NCI-H2107 treated with DMSO at 0.1 percent for 48 hours (cell line): ENCODE measurements around the gene ALOX5AP.
"Not testable (repeated sequence)": the region's sequence is repeated elsewhere in the genome, so short reads cannot be mapped to it uniquely, and the experiment has no call there.

Experiments
- DNase-seq: peaks from one replicate; lab custom pipeline; 2025; ENCODE audit not compliant: unreplicated experiment; lab: John Stamatoyannopoulos, UW

ALOX5AP gene

DNA sequence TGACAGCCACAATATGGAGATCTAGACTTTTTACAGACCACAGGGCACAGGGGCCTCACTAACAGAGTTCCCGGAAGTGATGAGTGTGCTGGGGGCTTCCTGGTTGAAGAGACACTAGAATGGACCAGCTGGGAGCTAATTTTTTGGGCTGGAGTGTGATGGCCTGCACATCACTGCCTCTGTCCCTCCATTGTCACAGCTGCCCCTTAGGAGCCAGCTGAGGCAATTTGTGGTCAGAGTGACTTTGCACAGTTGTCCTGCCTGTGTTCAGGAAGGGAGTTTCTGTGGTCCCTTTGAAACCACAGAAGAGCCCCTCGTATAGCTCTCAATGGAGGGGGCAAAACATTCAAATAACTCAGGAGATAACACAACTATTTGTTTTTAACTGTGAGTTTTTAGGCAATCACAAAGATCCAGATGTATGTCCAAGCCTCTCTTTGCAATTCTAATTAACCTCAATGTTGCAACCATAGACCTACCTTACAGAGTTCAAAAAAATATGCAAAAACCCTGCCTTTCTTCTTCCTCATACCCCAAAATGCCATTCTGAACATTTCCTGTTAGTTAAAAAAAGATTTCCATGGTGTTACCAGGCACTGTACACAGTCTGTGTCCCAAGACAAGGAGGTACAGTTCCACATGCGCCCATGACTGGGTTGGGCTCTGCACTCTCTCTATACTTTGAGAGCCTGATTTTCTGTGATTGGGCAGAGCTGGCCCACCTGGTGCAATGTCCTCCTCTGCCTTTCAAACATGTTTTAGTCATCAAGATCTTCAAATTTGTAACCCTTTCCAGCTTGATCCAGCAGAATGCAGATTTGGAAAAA lies 2.4 kb downstream of the ALOX5AP start:
- DNase-seq, result no peak

DNA sequence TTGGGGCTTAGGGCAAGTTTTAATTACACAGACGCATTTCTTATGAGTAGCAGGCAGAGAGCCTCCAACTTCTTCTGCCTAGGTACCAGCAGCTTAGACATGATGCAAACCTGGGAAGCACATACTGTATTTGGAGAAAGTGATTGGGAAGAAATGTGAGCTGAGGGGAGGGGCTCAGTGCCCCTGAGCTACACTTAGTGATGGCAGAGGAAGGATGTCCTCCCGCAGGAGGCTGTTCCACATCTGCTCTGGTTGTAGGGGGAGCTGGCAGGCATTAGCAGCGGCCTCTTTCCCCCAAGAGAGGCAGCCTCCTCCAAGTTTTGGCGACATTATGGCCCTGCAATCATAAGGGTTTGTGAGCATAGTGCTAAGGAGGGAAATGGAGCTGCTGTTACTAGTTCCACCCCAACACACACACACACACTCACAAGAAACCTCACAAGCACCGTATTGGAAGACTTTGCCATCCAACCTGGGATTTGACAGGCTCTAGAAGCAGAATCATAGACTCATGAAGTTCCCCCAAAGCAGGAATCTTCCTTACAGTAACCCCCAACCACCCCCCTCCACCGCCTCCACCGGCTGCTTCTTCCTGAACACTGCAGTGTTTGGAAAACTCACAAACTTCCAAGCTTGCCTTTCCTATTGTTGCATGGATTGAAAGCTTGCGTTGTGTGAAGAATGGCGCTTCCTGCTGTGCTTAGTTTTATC lies 3.3 kb downstream of the ALOX5AP start:
- no peak for DNase-seq

GRCh38 chr13:30739237-30739528 lies 3.8 kb downstream of the ALOX5AP start:
- no peak for DNase-seq

- no peak for DNase-seq
Measured at GRCh38 chr13:30739761-30740642, 4.7 kb downstream of the ALOX5AP start.

- no peak for DNase-seq
Measured at GRCh38 chr13:30742901-30743300, 7.6 kb downstream of the ALOX5AP start.

DNA sequence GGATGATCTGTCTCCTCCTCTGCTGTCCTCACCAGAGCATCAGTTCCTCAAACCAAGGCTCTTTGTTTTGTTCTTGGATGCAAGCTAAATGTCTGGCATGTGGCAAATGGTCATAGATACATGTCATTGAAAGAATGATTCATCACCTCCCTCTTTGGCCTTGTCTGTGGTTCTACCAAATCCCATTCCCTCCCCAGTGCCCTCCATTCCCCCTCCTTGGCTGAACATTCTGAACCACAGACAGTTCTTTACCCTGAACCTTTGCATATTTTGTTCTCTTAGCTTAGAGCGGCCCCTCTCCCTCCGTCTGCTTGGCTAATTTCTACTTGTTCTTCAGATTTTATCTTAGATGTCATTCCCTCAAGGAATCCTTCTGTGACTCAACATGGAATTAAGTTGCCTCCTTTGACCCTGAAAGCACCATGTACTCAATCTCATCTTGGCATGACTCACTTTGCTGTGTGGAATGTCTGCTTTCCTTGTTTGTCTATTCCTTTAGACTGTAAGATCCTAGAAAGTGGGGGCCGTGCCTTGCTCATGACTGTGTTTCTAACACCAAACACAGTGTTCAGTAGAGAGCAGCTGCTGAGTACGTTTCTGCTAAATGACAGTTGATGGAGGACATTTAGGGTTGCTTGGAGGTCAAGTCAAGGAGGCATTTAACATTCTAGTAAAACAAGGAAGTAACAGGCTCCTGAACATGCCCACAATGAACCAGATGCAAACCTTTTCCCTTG lies 8.1 kb downstream of the ALOX5AP start:
- DNase-seq, result no peak

GRCh38 chr13:30744056-30744680 lies 8.8 kb downstream of the ALOX5AP start:
- DNase-seq, result no peak

DNA sequence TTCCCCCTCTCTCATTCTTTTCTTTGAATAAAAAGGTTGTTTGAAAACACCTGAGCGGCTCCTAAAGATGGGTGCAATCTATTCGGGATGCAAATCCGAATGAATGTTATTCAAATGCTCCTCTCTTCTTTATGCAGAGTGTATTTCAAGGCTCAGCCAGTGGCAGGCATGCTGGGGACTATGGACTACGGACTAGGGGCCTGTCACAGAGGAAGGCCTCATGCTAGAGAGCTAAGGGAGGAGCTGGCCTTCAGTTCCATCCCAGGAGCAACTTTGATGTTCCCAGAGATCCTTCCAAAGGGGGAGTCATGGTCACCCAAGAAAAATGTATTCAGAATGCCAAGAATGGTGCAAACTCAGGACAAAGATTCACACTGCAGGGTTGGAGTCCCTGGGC lies 9.3 kb downstream of the ALOX5AP start:
- DNase-seq, result no peak

DNA sequence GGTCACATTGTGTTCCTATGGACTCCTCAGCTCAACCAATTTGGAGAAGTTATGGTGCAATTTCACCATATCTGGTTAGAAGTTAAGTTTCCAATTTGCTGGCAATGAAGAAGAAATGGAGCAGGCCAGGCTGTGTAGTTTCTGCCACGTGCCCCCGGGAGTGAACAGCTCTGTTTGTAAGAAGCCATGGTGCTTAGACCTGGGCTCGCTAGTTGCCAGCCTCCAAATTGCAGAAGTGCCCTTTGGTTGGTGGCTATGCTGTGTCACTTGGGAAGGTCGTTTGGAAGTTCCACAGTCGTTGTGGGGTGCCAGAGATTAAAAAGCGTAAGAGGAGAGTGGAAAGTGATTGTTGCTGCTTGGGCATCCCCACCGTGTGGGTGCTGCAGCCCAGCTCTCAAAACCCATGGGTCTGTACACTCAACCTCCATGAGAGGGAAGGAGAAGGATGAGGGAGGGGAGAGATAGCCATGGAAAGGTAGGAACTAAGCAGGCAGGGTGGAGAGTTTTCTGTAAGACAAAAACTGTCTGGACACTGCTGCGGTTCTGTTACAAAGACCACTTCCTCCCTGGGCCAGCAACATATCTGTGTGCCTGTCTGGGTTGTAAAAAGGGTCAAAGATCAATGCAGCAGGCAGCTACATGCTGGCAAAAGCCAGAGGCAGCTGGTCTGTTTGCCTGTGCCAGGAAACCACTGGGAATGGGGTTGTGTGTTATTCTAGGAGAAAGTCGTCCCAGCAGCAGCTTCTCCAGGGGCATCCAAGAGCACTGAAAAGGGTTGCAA lies 10.8 kb downstream of the ALOX5AP start:
- no peak for DNase-seq

GRCh38 chr13:30746791-30747190 lies 11.4 kb downstream of the ALOX5AP start:
- DNase-seq, result no peak

DNA sequence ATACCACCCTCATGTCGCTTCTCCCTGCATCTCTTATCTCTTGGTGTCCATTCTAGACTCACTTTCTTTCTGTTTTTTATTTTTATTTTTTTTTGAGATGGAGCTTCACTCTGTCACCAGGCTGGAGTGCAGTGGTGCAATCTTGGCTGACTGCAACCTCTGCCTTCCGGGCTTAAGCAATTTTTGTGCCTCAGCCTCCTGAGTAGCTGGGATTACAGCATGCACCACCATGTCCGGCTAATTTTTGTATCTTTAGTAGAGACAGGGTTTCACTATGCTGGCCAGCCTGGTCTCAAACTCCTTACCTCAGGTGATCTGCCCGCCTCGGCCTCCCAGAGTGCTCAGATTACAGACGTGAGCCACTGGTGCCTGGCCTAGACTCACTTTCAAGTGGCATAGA lies 12.5 kb downstream of the ALOX5AP start:
- DNase-seq, result not testable (repeated sequence)

DNA sequence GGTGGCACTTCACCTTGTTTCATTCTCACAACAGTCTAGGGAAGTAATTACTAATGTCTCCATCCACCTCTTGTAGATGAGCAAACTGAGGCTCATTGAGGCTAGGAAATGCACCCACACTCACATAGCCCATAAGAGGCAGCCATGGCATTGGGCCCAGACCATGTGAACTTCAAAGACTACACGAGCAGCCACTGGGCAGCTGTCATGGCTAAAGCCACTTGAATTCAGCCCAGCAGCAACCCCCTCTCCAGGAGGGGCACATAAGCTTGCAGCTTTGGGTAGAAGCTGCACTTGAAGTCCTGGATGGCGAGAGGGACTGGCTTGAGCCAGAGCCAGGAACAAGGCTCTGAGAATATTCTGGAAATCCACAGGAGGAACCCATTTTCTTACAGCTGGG lies 13.4 kb downstream of the ALOX5AP start:
- no peak for DNase-seq

DNA sequence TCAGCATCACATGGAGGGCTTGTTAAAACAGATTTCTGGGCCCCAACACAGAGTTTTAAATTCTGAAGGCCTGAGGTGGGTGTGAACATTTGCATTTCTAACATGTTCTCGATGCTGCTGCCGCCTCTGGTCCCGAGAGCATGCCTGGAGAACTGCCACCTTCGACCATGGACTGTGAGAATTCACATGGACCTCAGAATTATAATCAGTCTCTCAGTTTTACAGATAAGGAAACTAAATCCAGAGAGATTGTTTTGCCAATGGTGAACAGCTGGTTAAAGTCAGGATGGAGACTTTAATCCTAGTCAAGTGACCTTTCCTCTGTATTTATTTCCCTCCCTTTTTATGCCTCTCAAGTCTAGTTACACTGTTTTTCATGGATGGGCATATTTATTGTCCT lies 14.7 kb downstream of the ALOX5AP start:
- DNase-seq, result no peak

DNA sequence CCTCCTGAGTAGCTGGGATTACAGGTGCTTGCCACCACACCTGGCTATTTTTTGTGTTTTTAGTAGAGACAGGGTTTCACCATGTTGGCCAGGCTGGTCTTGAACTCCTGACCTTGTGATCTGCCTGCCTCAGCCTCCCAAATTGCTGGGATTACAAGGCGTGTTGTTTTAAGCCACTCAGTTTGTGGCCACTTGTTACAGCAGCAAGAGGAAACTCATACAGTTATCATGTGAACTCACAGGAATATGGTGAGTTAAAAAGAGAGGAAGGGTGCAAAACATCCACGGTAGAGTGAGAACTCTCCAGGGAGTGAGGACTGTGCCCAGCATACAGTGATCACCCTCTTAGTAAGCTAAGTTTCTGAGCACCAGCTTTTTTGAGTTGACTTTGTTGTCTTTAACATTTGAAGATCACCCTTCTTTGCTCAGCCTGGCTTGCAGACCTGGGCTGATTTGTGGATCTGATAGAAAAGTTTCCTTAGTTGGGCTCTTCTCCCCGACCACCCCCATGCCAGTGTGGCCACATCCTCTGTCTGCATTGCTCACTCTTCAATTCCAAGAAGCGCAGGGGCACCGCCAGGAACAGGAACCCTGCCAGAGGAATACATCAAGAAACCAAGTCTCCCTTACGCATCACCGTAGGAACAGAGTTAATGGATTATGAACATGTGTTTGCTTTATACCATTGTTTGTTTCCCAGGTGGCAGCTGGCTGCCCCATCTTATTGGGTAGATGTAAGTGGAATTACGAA lies 16.0 kb downstream of the ALOX5AP start:
- peak; percentile 36 for DNase-seq

- DNase-seq, result peak; percentile 73
Measured at GRCh38 chr13:30752201-30752797, 17.0 kb downstream of the ALOX5AP start.

DNA sequence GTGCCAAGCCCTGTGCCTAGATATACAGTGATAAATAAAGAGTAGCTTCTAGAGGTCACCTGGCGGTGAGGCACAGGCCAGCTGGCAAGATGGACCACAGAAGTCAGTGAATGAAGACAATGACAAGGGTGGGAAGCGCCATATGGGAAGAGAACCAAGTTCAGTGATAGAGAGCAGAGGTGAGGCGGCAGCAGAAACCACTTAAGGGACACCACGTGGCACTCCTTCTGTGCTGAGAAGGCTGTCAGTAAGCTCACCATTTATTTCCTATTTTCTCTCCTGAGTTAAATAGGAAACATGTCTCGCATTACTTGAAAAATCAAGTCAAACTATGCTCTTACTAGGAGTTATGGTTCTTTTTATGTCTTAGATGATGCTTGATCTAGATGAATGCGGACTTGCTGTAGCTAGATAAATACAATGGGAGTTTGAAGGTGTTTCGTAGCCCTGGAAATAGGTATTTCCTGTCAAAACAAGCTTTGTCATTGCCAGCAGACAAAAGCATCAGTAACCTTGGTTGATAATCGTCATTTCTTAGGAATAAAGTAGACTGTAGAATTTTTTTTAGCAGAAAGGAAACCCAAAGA lies 17.8 kb downstream of the ALOX5AP start:
- peak; percentile 22 for DNase-seq

DNA sequence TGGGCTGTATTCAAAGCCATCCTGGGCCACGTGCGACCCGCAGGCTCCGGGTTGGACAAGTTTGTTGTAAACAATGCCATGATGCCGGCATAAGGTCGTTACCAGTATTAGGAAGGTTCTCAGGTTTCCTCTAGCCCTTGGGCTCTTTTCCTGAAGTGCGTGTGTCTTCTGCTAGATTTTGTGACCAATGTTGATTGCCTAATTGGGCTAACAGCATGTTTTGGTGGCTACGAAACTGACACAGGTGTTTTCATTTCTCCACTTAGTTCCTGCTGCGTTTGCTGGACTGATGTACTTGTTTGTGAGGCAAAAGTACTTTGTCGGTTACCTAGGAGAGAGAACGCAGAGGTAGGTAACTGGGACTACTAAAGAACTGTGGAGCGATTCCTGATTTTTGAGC lies 20.3 kb downstream of the ALOX5AP start:
- peak; percentile 74 for DNase-seq

DNA sequence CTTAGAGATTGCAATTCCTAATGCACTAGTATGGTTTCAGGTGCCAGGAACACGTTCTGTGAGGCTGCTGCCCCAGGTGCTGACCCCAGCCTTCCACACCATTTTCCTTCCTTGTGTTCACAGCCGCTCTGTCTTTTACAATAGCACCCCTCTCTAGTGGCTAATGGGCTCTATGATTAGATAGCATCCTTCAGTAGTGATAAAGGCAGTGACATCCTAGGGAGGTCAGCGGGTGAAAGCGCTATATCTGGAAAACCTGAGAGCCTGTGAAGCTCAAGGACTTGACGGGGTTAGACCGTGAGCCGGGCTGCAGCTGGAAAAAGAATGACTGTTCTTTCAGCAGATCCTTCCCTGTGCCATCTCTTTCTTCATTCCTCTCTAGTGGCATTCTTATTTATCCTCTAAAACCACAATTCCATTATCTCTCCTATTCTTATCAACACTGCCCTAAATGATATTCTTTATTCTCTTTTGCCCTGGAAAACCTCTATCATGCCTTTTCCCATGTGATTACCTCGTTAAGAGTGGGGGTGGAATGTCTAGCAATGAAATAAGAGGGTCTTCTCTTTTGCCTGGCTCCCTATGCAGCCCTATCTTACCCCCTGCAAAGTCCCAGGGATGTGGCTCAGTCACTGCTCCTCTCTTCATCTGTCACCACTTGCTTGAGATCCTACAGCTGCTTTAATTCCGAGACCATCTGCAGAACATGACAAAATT lies 21.8 kb downstream of the ALOX5AP start:
- no peak for DNase-seq
